Calu3 (cell line): ENCODE data around the gene SGCD. TPM values are rescaled to one million over a fixed set of nuclear protein-coding genes. Genes with fewer than 3 reads are reported as not detected.

Experiments
- BruUV-seq: library from RNA; stranded (reverse); fragments of 400-500 nt; replicated peaks from 2 replicates; lab custom pipeline; 2021; lab: Mats Ljungman, UMichigan
- CTCF ChIA-PET: fragments of 300-600 bp; sonication (Branson Sonifier 250); formaldehyde crosslinking; loops from one replicate; lab custom pipeline; 2022; ENCODE audit warnings: antibody characterized with exemption; lab: Charles Lee
- DNase-seq: peaks from one replicate; pipeline ENCODE4 v3.0.0; 2022
- H3K27ac Mint-ChIP-seq: one replicate; pipeline ENCODE4 v1.8.0; 2022; ENCODE audit warnings: mixed read lengths; ENCODE audit not compliant: unreplicated experiment
- H3K27me3 Mint-ChIP-seq: one replicate; pipeline ENCODE4 v1.8.0; 2022; ENCODE audit warnings: mixed read lengths; ENCODE audit not compliant: unreplicated experiment
- H3K36me3 Mint-ChIP-seq: one replicate; pipeline ENCODE4 v1.8.0; 2022; ENCODE audit warnings: mild to moderate bottlenecking, moderate library complexity, mixed read lengths; ENCODE audit not compliant: insufficient read depth, unreplicated experiment
- H3K4me1 Mint-ChIP-seq: one replicate; pipeline ENCODE4 v1.8.0; 2022; ENCODE audit warnings: mild to moderate bottlenecking, low read depth, mixed read lengths; ENCODE audit not compliant: unreplicated experiment
- H3K4me3 Mint-ChIP-seq: one replicate; pipeline ENCODE4 v1.8.0; 2022; ENCODE audit warnings: mild to moderate bottlenecking, low read depth, moderate library complexity, mixed read lengths; ENCODE audit not compliant: unreplicated experiment
- H3K9me3 Mint-ChIP-seq: one replicate; pipeline ENCODE4 v1.8.0; 2022; ENCODE audit warnings: low read depth, mixed read lengths; ENCODE audit not compliant: unreplicated experiment
- CTCF ChIP-seq: fragments of 200-600 bp; IDR thresholded peaks from one replicate; pipeline ENCODE4 v1.8.0; 2022; ENCODE audit warnings: antibody characterized with exemption; ENCODE audit not compliant: unreplicated experiment
- intact Hi-C: fragments of 100-400 bp; cut with micrococcal nuclease; formaldehyde crosslinking; loops from one replicate; pipeline ENCODE4 v1.10.0; 2022; ENCODE audit not compliant: unreplicated experiment
- total RNA-seq: library from RNA; stranded (reverse); gene quantifications from 2 replicates; pipeline ENCODE4 v1.2.3, GENCODE V29; 2022

Gene SGCD
- total RNA-seq, 1 experiment from 2014 or later: not detected

GRCh38 chr5:156556666-156557406, 229.9 kb downstream of the SGCD start:
- BruUV-seq: no TSS peak
- intact Hi-C loops: no loop called here
- Mint-ChIP-seq H3K4me1 (no peaks in the 10 kb centered on the region), H3K36me3 (no peaks in the 10 kb centered on the region), H3K27ac (no peak overlapping the region), H3K27me3 (peaks cover 5% of the 10 kb centered on the region), H3K9me3 (no peaks in the 10 kb centered on the region), H3K4me3 (no peak overlapping the region)
- TF ChIP-seq CTCF: no peak
- DNase-seq: no peak
- CTCF ChIA-PET: interaction anchor here (0.7 kb wide), 1 partner anchor 54 kb away, joined by 3 read pairs; no protein-coding TSS in a partner anchor

- no peak for TF ChIP-seq CTCF
- Mint-ChIP-seq H3K27ac (no peak overlapping the region), H3K4me1 (no peaks in the 10 kb centered on the region), H3K9me3 (no peaks in the 10 kb centered on the region), H3K4me3 (no peak overlapping the region), H3K36me3 (no peaks in the 10 kb centered on the region), H3K27me3 (no peaks in the 10 kb centered on the region)
- DNase-seq: no peak
- no TSS peak for BruUV-seq
- intact Hi-C loops: no loop called here
- CTCF ChIA-PET: interaction anchor here (0.5 kb wide), 1 partner anchor 589 kb away, joined by 3 read pairs; no protein-coding TSS in a partner anchor
Measured at GRCh38 chr5:156560002-156560401, 233.0 kb downstream of the SGCD start.

- H3K4me1 Mint-ChIP-seq: no peaks in the 10 kb centered on the region
- TF ChIP-seq CTCF: no peak
- no peaks in the 10 kb centered on the region for H3K36me3 Mint-ChIP-seq
- H3K27ac Mint-ChIP-seq: no peak overlapping the region
- DNase-seq: no peak
- no peak overlapping the region for H3K4me3 Mint-ChIP-seq
- intact Hi-C loops: no loop called here
- H3K9me3 Mint-ChIP-seq: no peaks in the 10 kb centered on the region
- BruUV-seq: no TSS peak
- no peaks in the 10 kb centered on the region for H3K27me3 Mint-ChIP-seq
- CTCF ChIA-PET: no interaction called here
Measured at GRCh38 chr5:156561651-156562050, 234.7 kb downstream of the SGCD start.

- no TSS peak for BruUV-seq
- no peak for DNase-seq
- no peaks in the 10 kb centered on the region for H3K36me3 Mint-ChIP-seq
- H3K9me3 Mint-ChIP-seq: peaks cover 4% of the 10 kb centered on the region
- CTCF ChIA-PET: interaction anchor here (0.6 kb wide), 1 partner anchor 45 kb away, joined by 4 read pairs; no protein-coding TSS in a partner anchor
- intact Hi-C loops: no loop called here
- no peak for TF ChIP-seq CTCF
- H3K4me3 Mint-ChIP-seq: no peak overlapping the region
- H3K27me3 Mint-ChIP-seq: no peaks in the 10 kb centered on the region
- H3K4me1 Mint-ChIP-seq: no peaks in the 10 kb centered on the region
- no peak overlapping the region for H3K27ac Mint-ChIP-seq
Measured at GRCh38 chr5:156570615-156571014, 243.7 kb downstream of the SGCD start.
